CD4-positive, alpha-beta T cell treated with Interleukin-17A for 4 hours (primary cell): ENCODE results near the gene LIMS2.

ENCODE experiments used
- DNase-seq: peaks from one replicate; pipeline ENCODE4 v3.0.0-alpha.2; 2020; ENCODE audit warnings: mixed read lengths

Gene LIMS2

GRCh38 chr2:127673291-127674069, 1.9 kb downstream of the LIMS2 start:
- DNase-seq: no peak

- no peak for DNase-seq
These were observed 2.7 kb downstream of the LIMS2 start for GRCh38 chr2:127672341-127673224.

- DNase-seq: no peak
These were observed 3.6 kb downstream of the LIMS2 start for GRCh38 chr2:127671557-127672302.

GRCh38 chr2:127670957-127671290, 4.4 kb downstream of the LIMS2 start:
- DNase-seq: no peak

- DNase-seq: no peak
These were observed 5.0 kb downstream of the LIMS2 start for GRCh38 chr2:127670055-127670956.

GRCh38 chr2:127669056-127669455, 6.3 kb downstream of the LIMS2 start:
- no peak for DNase-seq

- DNase-seq: no peak
These were observed 9.9 kb downstream of the LIMS2 start for GRCh38 chr2:127665267-127665893.

GRCh38 chr2:127664895-127665225, 10.5 kb downstream of the LIMS2 start:
- no peak for DNase-seq

GRCh38 chr2:127664065-127664894, 11.1 kb downstream of the LIMS2 start:
- no peak for DNase-seq

- no peak for DNase-seq
These were observed 11.7 kb downstream of the LIMS2 start for GRCh38 chr2:127663566-127664064.

- no peak for DNase-seq
These were observed 12.3 kb downstream of the LIMS2 start for GRCh38 chr2:127662937-127663565.

GRCh38 chr2:127661949-127662510, 13.3 kb downstream of the LIMS2 start:
- DNase-seq: no peak

GRCh38 chr2:127661072-127661649, 14.2 kb downstream of the LIMS2 start:
- DNase-seq: no peak

GRCh38 chr2:127660291-127660578, 15.1 kb downstream of the LIMS2 start:
- no peak for DNase-seq

GRCh38 chr2:127659408-127660290, 15.7 kb downstream of the LIMS2 start:
- no peak for DNase-seq

GRCh38 chr2:127658641-127659407, 16.5 kb downstream of the LIMS2 start:
- peak; percentile 1 for DNase-seq

- DNase-seq: no peak
These were observed 17.2 kb downstream of the LIMS2 start for GRCh38 chr2:127658146-127658545.

- no peak for DNase-seq
These were observed 18.1 kb downstream of the LIMS2 start for GRCh38 chr2:127657232-127657595.
